ENCODE results near the gene OLIG1. TPM values are rescaled to one million over a fixed set of nuclear protein-coding genes. Genes with fewer than 3 reads are reported as not detected.

Gene OLIG1
- polyA plus RNA-seq, 3 donors = 20.0 to 51.0 (median 40.7) TPM

GRCh38 chr21:33101300-33101911 lies 31.5 kb downstream of the OLIG1 start:
- Histone ChIP-seq H3K27me3 (ENCODE audit: control insufficient read depth in 2 of 2, insufficient read depth in 2 of 2, low read length in 2 of 2) (no peaks in the 10 kb centered on the region), H3K79me2 (ENCODE audit: insufficient read depth, low read length) (no peaks in the 10 kb centered on the region), H3K4me1 (ENCODE audit: control insufficient read depth in 1 of 2, insufficient read depth in 2 of 2, low read length in 2 of 2) (peaks cover 15 to 19% of the 10 kb centered on the region in 2 donors), H3K27ac (ENCODE audit: low read depth in 1 of 2, low read length in 2 of 2) (no peak overlapping the region), H3K9ac (ENCODE audit: insufficient read depth, low read length, poor library complexity, severe bottlenecking) (peak overlapping the region; percentile 27), H3K4me3 (replicated peaks in 1 of 3; ENCODE audit: low read depth in 2 of 3, low read length in 3 of 3) (no peak overlapping the region), H3K36me3 (replicated peaks in 1 of 2; ENCODE audit: control insufficient read depth in 1 of 2, insufficient read depth in 2 of 2, low read length in 2 of 2) (no peaks in the 10 kb centered on the region), H3K9me3 (replicated peaks in 1 of 2; ENCODE audit: control insufficient read depth in 1 of 2, insufficient read depth in 1 of 2, low read length in 2 of 2) (no peaks in the 10 kb centered on the region), H2AFZ (ENCODE audit: insufficient read depth, low read depth, low read length, poor library complexity, severe bottlenecking) (no peak overlapping the region), H3K4me2 (replicated peaks; ENCODE audit: extremely low read depth, low read length, poor library complexity, severe bottlenecking) (peak overlapping the region; percentile 11), H4K20me1 (ENCODE audit: insufficient read depth, low read length) (no peaks in the 10 kb centered on the region)
- DNase-seq = peak; percentile 80 to 89 (median 82)
- WGBS (ENCODE audit: insufficient coverage) = 46% methylated on average over 26 of the region's 30 CpGs
- Mint-ChIP-seq H3K27ac (peak overlapping the region in 6 of 7 donors; percentile 10 to 79 (median 30)), H3K4me1 (peaks cover 22% of the 10 kb centered on the region), H3K9me3 (peaks cover 0 to 5% (median 0%) of the 10 kb centered on the region in 7 donors), H3K27me3 (ENCODE audit: low read depth in 3 of 3) (peaks cover 7 to 13% (median 8%) of the 10 kb centered on the region in 3 donors), H3K36me3 (no peaks in the 10 kb centered on the region), H3K4me3 (peak overlapping the region in 1 of 2 donors; percentile 53)
- peak; percentile 77 for TF ChIP-seq CTCF (IDR thresholded peaks at IDR 0.05)
- intact Hi-C loops (cut with micrococcal nuclease) = loop anchor here in 1 of 2 donors (5.0 kb wide), 1 partner anchor 64 kb away; no protein-coding TSS in a partner anchor

DNA sequence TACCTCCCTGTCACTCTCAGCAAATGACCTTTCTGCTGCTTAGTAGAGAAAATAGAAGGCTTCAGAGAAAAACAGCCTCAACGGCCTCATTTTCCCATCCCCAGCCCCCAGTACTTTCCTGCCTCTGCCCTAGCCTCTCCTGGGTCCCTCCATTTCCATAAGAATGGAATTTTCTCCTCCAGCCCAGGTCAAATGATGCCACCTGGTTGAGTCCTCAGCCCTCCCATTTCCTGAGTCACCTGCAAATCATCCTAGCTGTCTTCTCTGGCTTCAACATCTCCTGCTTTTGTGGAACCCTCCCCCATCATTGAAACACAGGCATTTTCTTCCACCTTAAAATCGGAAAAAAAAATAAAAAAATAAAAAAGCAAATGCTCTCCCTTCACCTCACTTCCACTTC lies 35.1 kb downstream of the OLIG1 start:
- H3K27ac ChIP-seq (ENCODE audit: low read depth in 1 of 2, low read length in 2 of 2) = no peak overlapping the region
- intact Hi-C loops (cut with micrococcal nuclease) = loop anchor here in 1 of 2 donors (5.0 kb wide), 1 partner anchor 33 kb away; the partner anchor contains the start of gene OLIG1
- no peaks in the 10 kb centered on the region for H3K36me3 ChIP-seq (replicated peaks in 1 of 2; ENCODE audit: control insufficient read depth in 1 of 2, insufficient read depth in 2 of 2, low read length in 2 of 2)
- H3K4me3 ChIP-seq (replicated peaks in 1 of 3; ENCODE audit: low read depth in 2 of 3, low read length in 3 of 3) = no peak overlapping the region
- no peak overlapping the region for H3K4me3 Mint-ChIP-seq
- H3K4me1 ChIP-seq (ENCODE audit: control insufficient read depth in 1 of 2, insufficient read depth in 2 of 2, low read length in 2 of 2) = peaks cover 19 to 23% of the 10 kb centered on the region in 2 donors
- H3K27me3 Mint-ChIP-seq (ENCODE audit: low read depth in 3 of 3) = peaks cover 15 to 26% (median 16%) of the 10 kb centered on the region in 3 donors
- H3K9me3 ChIP-seq (replicated peaks in 1 of 2; ENCODE audit: control insufficient read depth in 1 of 2, insufficient read depth in 1 of 2, low read length in 2 of 2) = no peaks in the 10 kb centered on the region
- peak overlapping the region in 1 of 7 donors; percentile 19 for H3K27ac Mint-ChIP-seq
- no peak for TF ChIP-seq CTCF (IDR thresholded peaks at IDR 0.05)
- no peak for DNase-seq
- no peaks in the 10 kb centered on the region for H3K36me3 Mint-ChIP-seq
- H3K27me3 ChIP-seq (ENCODE audit: control insufficient read depth in 2 of 2, insufficient read depth in 2 of 2, low read length in 2 of 2) = peaks cover 0 to 11% of the 10 kb centered on the region in 2 donors
- no peaks in the 10 kb centered on the region for H3K79me2 ChIP-seq (ENCODE audit: insufficient read depth, low read length)
- no peak overlapping the region for H3K9ac ChIP-seq (ENCODE audit: insufficient read depth, low read length, poor library complexity, severe bottlenecking)
- WGBS (ENCODE audit: insufficient coverage) = 25% methylated on average over 1 of the region's 2 CpGs
- peaks cover 19% of the 10 kb centered on the region for H3K4me1 Mint-ChIP-seq
- H4K20me1 ChIP-seq (ENCODE audit: insufficient read depth, low read length) = no peaks in the 10 kb centered on the region
- H2AFZ ChIP-seq (ENCODE audit: insufficient read depth, low read depth, low read length, poor library complexity, severe bottlenecking) = no peak overlapping the region
- H3K9me3 Mint-ChIP-seq = peaks cover 0 to 3% (median 0%) of the 10 kb centered on the region in 7 donors
- H3K4me2 ChIP-seq (replicated peaks; ENCODE audit: extremely low read depth, low read length, poor library complexity, severe bottlenecking) = no peak overlapping the region
